AG04449 (cell line): ENCODE measurements around the gene TUBA1A.

Experiments used
- CTCF ChIA-PET: fragments of 350-600 bp; formaldehyde crosslinking; extraction: SDS; loops from one replicate; lab custom pipeline; 2021; ENCODE audit warnings: antibody characterized with exemption; lab: Yijun Ruan, JAX
- POLR2A ChIA-PET: fragments of 400-600, 350-600 bp; formaldehyde crosslinking; extraction: SDS; loops from one replicate; lab custom pipeline; 2020; ENCODE audit warnings: antibody characterized with exemption, inconsistent platforms; lab: Yijun Ruan, JAX
- DNase-seq: peaks from one replicate; pipeline ENCODE4 v3.0.0-alpha.2; 2010; ENCODE audit warnings: low read depth, low spot score
- H3K4me3 ChIP-seq: 2 replicates; pipeline ENCODE4 v1.5.1; 2011; ENCODE audit warnings: low read depth, mild to moderate bottlenecking, control low read depth, low read length
- CTCF ChIP-seq: IDR thresholded peaks from one replicate; pipeline ENCODE4 v1.5.1; 2011; ENCODE audit warnings: mild to moderate bottlenecking, moderate library complexity, low read length, control low read depth, inconsistent platforms; ENCODE audit not compliant: insufficient read depth; ENCODE audit errors: missing control alignments

The TUBA1A gene

GRCh38 chr12:49208676-49209075, 19.8 kb upstream of the TUBA1A start:
- TF ChIP-seq CTCF: no peak
- no peak for DNase-seq
- ChIA-PET POLR2A (no interaction called here), CTCF (interaction anchor here (0.8 to 1.0 kb wide), 2 partner anchors 15 to 79 kb away, joined by 3 read pairs; no protein-coding TSS in a partner anchor)
- no peak overlapping the region for H3K4me3 ChIP-seq

- CTCF ChIA-PET: interaction anchor here (0.6 to 1.0 kb wide), 3 partner anchors 15 to 87 kb away, joined by 3 read pairs; no protein-coding TSS in a partner anchor
- no peak for TF ChIP-seq CTCF
- DNase-seq: no peak
- POLR2A ChIA-PET: no interaction called here
- H3K4me3 ChIP-seq: no peak overlapping the region
Measured at GRCh38 chr12:49208146-49208545, 19.3 kb upstream of the TUBA1A start.

- TF ChIP-seq CTCF: no peak
- CTCF ChIA-PET: no interaction called here
- POLR2A ChIA-PET: no interaction called here
- no peak overlapping the region for H3K4me3 ChIP-seq
- no peak for DNase-seq
Measured at GRCh38 chr12:49206389-49206788, 17.5 kb upstream of the TUBA1A start.

GRCh38 chr12:49201595-49202295, 12.9 kb upstream of the TUBA1A start:
- H3K4me3 ChIP-seq: no peak overlapping the region
- DNase-seq: no peak
- POLR2A ChIA-PET: interaction anchor here (1.3 kb wide), 1 partner anchor 13 kb away, joined by 5 read pairs; the partner anchor contains the start of gene TUBA1A
- CTCF ChIA-PET: interaction anchor here (0.9 to 4.4 kb wide), 6 partner anchors 10 to 113 kb away, joined by 3 to 26 read pairs (median 5); partner anchors contain the start of gene TUBA1A
- no peak for TF ChIP-seq CTCF

GRCh38 chr12:49200919-49201594, 12.2 kb upstream of the TUBA1A start:
- H3K4me3 ChIP-seq: no peak overlapping the region
- CTCF ChIA-PET: interaction anchor here (0.6 to 4.4 kb wide), 8 partner anchors 11 to 113 kb away, joined by 3 to 26 read pairs (median 5); partner anchors contain the start of gene TUBA1A
- POLR2A ChIA-PET: interaction anchor here (1.2 to 1.3 kb wide), 2 partner anchors 13 kb away, joined by 5 to 8 read pairs; partner anchors contain the start of gene TUBA1A
- no peak for TF ChIP-seq CTCF
- DNase-seq: no peak
